BE2C (cell line): ENCODE data around the gene DNTT.

Experiments
- DNase-seq: peaks from one replicate; pipeline ENCODE4 v3.0.0-alpha.2; 2020
- H3K27me3 ChIP-seq: fragments of 250-450 bp; sonication (Bioruptor Pico); 2 replicates; pipeline ENCODE4 v1.5.1; 2020; ENCODE audit warnings: mild to moderate bottlenecking
- H3K36me3 ChIP-seq: fragments of 250-450 bp; sonication (Bioruptor Pico); 2 replicates; pipeline ENCODE4 v1.5.1; 2020; ENCODE audit warnings: mild to moderate bottlenecking
- H3K4me1 ChIP-seq: fragments of 250-450 bp; sonication (Bioruptor Pico); 2 replicates; pipeline ENCODE4 v1.5.1; 2020
- H3K4me3 ChIP-seq: 2 replicates; pipeline ENCODE4 v1.5.1; 2011; ENCODE audit warnings: low read depth, low read length
- H3K9me3 ChIP-seq: fragments of 250-450 bp; sonication (Bioruptor Pico); 2 replicates; pipeline ENCODE4 v1.5.1; 2020
- TF ChIP-seq, protein P1 (sequence below): IDR thresholded peaks from 2 replicates; pipeline ENCODE4 v1.5.1; 2012; ENCODE audit warnings: mild to moderate bottlenecking, low read depth, low read length

The DNTT gene

DNA sequence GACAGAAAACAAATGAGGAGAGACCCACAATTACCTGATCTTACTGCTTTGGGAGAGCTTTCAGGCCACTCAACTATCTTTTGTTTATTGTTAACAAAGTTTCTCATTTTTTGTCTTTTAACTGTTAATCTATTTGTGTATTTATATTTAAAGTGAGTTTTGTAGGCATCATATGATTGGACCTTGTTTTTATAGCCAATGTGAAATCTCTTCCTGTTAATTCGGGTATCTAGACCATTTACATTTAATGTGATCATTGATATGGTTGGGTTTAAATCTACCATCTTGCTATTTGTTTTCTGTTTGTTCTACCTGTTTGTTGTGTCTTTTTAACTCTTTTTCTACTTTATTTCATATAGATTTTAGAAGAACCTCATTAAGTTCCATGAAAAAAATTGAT lies 42.1 kb downstream of the DNTT start:
- Histone ChIP-seq H3K4me3 (no peak overlapping the region), H3K27me3 (peaks cover 5% of the 10 kb centered on the region; the same call in 1 of the 2 replicates), H3K36me3 (no peaks in the 10 kb centered on the region), H3K9me3 (no peaks in the 10 kb centered on the region), H3K4me1 (no peaks in the 10 kb centered on the region)
- TF ChIP-seq, protein P1, sequence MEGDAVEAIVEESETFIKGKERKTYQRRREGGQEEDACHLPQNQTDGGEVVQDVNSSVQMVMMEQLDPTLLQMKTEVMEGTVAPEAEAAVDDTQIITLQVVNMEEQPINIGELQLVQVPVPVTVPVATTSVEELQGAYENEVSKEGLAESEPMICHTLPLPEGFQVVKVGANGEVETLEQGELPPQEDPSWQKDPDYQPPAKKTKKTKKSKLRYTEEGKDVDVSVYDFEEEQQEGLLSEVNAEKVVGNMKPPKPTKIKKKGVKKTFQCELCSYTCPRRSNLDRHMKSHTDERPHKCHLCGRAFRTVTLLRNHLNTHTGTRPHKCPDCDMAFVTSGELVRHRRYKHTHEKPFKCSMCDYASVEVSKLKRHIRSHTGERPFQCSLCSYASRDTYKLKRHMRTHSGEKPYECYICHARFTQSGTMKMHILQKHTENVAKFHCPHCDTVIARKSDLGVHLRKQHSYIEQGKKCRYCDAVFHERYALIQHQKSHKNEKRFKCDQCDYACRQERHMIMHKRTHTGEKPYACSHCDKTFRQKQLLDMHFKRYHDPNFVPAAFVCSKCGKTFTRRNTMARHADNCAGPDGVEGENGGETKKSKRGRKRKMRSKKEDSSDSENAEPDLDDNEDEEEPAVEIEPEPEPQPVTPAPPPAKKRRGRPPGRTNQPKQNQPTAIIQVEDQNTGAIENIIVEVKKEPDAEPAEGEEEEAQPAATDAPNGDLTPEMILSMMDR = no peak
- DNase-seq = no peak

DNA sequence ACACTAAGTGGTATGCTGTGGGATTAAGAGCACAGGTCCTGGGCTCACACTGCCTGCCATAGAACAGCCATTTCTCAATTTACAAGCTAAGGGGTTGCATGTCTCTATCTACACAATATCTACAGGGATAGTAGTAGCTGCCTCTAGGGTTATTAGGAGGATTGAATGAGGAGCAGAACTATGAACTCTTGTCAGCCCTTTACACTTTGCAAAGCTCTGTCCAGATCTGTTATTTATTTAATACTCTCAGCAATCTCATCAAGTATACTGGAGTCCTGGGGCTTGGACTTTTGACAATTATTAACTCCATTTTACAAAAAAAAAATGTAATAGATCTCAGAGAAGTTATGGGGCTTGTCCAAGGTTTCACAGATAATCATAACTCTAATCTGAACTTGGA lies 47.8 kb downstream of the DNTT start:
- H3K4me1 ChIP-seq = no peaks in the 10 kb centered on the region
- H3K4me3 ChIP-seq = no peak overlapping the region
- H3K36me3 ChIP-seq = no peaks in the 10 kb centered on the region
- no peak for DNase-seq
- 0 out of 2 replicates have a peak, but pooled peaks cover 4% of the 10 kb centered on the region for H3K27me3 ChIP-seq
- no peaks in the 10 kb centered on the region for H3K9me3 ChIP-seq
- TF ChIP-seq, protein P1 = no peak

DNA sequence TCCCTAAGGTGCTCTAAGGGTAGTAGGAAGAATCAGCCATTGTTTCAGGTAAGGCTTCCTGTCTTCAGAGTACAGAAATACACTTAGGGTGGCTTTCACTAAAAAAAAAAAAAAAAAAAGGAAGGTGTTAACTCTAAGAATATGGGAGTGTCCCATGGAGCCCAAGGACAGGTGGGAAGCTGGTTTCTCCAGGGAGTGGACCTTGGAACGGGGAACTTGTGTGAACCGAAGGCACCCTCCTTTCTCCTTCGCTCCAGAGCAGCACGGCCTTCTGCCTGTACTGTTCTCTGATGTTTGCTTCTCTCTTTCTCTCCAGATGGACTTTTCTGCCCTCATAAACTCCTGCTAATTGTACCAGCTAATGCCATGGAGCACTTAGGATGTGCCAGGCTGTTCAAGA lies 48.3 kb downstream of the DNTT start:
- Histone ChIP-seq H3K36me3 (no peaks in the 10 kb centered on the region), H3K9me3 (no peaks in the 10 kb centered on the region), H3K4me3 (no peak overlapping the region), H3K4me1 (no peaks in the 10 kb centered on the region), H3K27me3 (0 out of 2 replicates have a peak, but pooled peaks cover 6% of the 10 kb centered on the region)
- DNase-seq = no peak
- TF ChIP-seq, protein P1 = no peak

DNA sequence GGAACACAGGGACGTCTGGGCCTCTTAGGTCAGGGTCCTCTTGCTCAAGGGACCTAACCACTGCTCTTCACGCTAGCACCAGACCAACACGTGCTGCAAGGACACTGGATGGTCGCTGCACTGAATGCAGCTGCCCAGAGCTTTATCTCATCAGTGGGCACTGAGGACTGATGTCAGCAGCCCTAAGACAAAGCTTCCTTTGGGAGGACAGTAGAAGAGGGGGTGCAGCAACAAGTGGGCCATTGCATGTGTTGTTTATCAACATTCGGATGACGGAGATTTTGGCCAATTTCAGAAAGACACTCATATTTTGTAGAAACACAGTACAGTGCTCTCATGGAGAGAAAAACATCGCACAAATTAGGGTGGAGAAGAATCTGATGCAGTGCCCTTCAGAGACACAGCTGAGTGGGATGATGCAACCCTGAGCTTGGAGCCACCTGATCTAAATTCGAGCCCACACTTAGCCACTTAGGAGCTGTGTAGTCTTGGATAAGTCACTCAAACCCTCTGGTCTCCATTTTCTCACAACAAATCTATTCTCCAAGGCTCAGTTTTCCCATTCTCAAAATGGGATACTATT lies 52.9 kb downstream of the DNTT start:
- Histone ChIP-seq H3K36me3 (no peaks in the 10 kb centered on the region), H3K4me3 (no peak overlapping the region), H3K4me1 (no peaks in the 10 kb centered on the region), H3K27me3 (0 out of 2 replicates have a peak, but pooled peaks cover 6% of the 10 kb centered on the region), H3K9me3 (no peaks in the 10 kb centered on the region)
- TF ChIP-seq, protein P1 = no peak
- no peak for DNase-seq

DNA sequence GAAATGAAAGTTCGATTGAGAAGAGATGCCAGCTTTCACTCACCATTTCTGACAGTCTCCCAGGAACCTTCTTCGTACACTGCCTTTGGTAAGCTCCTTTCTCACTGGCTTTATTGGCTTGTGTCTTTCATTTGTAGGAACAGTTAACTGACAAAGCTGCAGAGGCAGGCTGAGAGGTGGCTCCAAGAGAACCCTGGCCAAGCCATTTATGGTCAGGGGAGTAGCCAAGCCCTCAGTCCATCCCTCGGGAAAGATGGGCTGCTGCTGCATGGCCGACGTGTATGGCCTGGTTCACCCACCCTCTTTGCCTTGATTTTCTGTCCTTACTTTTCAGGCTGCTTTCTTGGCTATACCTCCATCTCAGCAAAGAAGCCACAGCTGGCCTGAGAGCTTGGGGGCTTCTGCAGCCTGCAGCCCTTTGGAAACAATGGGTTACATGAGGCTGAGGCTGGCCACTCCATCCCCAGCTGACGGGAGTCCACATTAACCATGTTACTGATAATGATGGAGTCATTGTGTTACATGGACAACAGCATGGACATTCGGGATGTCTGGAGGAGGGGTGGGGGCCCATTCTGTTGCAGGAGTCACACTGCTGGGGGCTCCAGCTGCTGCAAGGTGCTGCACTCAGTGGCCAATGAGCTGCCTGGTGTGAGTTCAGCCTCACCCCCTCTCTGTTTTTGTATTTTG lies 54.8 kb downstream of the DNTT start, which contains the start of gene OPALIN:
TSS of gene OPALIN (minus strand) at position 152 of the 690 bp plus-strand sequence. CDS start at position 46, 106 bp downstream.
- Histone ChIP-seq H3K4me1 (no peaks in the 10 kb centered on the region), H3K4me3 (no peak within 1 kb of the TSS), H3K9me3 (no peaks in the 10 kb centered on the region), H3K27me3 (0 out of 2 replicates have a peak, but pooled peaks cover 6% of the 10 kb centered on the region), H3K36me3 (no peaks in the 10 kb centered on the region)
- TF ChIP-seq, protein P1 = no peak
- DNase-seq = no peak

DNA sequence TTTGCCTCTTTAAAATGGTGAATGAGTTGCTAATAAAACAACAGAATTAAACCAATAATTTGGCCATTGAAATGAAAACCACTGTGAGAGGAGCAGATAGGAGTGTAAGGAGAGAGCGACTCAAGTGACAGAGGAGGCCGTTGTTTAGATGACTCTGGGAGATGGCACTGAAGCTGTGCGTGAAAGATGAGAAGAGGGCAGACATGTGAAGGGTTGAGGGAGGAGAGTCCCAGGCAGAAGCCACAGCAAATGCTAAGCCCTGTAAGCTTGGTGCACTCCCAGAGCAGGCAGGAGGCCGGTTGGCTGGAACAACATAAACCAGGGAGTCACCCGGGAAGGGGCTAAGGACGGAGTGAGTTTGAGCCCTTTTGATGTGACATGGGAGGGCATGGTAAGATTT lies 55.4 kb downstream of the DNTT start:
- Histone ChIP-seq H3K27me3 (0 out of 2 replicates have a peak, but pooled peaks cover 6% of the 10 kb centered on the region), H3K4me1 (no peaks in the 10 kb centered on the region), H3K36me3 (no peaks in the 10 kb centered on the region), H3K4me3 (no peak overlapping the region), H3K9me3 (no peaks in the 10 kb centered on the region)
- DNase-seq = no peak
- TF ChIP-seq, protein P1 = no peak
